ENCODE results near the gene HSPBAP1. TPM values are rescaled to one million over a fixed set of nuclear protein-coding genes. Genes with fewer than 3 reads are reported as not detected.

The HSPBAP1 gene
- total and polyA plus RNA-seq, 2 of the 4 experiments (the other 2 are of a cell fraction): 2.6 to 4.8 TPM

GRCh38 chr3:122730240-122730639 is 63.4 kb downstream of the HSPBAP1 start:
- POLR2A ChIA-PET (ENCODE audit: unreplicated experiment): no interaction called here
- no peak for DNase-seq
- H2BK120ac ChIP-seq (ENCODE audit: low read depth, low read length): no peak overlapping the region
- H3K14ac ChIP-seq (replicated peaks; ENCODE audit: low read depth, low read length): no peak overlapping the region
- no peaks in the 10 kb centered on the region for H4K20me1 ChIP-seq (ENCODE audit: insufficient read depth, low read length)
- in situ Hi-C loops (cut with MboI; ENCODE audit: low sequenced_read_pairs): no loop called here
- H3K36me3 ChIP-seq (ENCODE audit: control insufficient read depth, insufficient read depth, low read length): no peaks in the 10 kb centered on the region
- no peak overlapping the region for H2BK15ac ChIP-seq (ENCODE audit: low read depth, low read length)
- no peak overlapping the region for H3K4me2 ChIP-seq (ENCODE audit: low read depth, low read length)
- no TSS peak for BruUV-seq (replicated peaks)
- 100% methylated on average over 1 of the region's 4 CpGs; no CpG with 5 or more reads in 1 of the 2 experiments for whole genome bisulfite sequencing, 2 experiments (ENCODE audit: extremely low coverage in 2 of 2, insufficient read length in 1 of 2)
- TF ChIP-seq NFE2L2 (IDR thresholded peaks at IDR 0.05; ENCODE audit: low read depth, low read length): no peak
- no peak for TF ChIP-seq MXI1 (IDR thresholded peaks at IDR 0.05; ENCODE audit: borderline replicate concordance, low read depth, low read length)
- no peak for TF ChIP-seq USF2 (IDR thresholded peaks at IDR 0.05; ENCODE audit: low read depth, low read length)
- no peak for TF ChIP-seq BHLHE40 (IDR thresholded peaks at IDR 0.05; ENCODE audit: low read depth, low read length)
- TF ChIP-seq ELK1 (IDR thresholded peaks at IDR 0.05; ENCODE audit: borderline replicate concordance, low read depth, low read length): no peak
- TF ChIP-seq CHD1 (IDR thresholded peaks at IDR 0.05; ENCODE audit: low read depth, low read length): no peak
- dilution Hi-C loops (cut with HindIII; ENCODE audit: low sequenced_read_pairs, unreplicated experiment): no loop called here
- no peak overlapping the region for H3K56ac ChIP-seq (ENCODE audit: extremely low read depth, insufficient read depth, low read length)
- H2BK5ac ChIP-seq (ENCODE audit: low read depth, low read length, poor library complexity, severe bottlenecking): no peak overlapping the region
- H3K27ac ChIP-seq (ENCODE audit: insufficient read depth, low read length): no peak overlapping the region
- no peaks in the 10 kb centered on the region; the same call in 1 of the 2 replicates for H3K9me1 ChIP-seq (ENCODE audit: insufficient read depth, low read length)
- no peaks in the 10 kb centered on the region for H3K27me3 ChIP-seq (ENCODE audit: control insufficient read depth, insufficient read depth, low read length)
- no peak overlapping the region for H2AFZ ChIP-seq (replicated peaks; ENCODE audit: low read length, poor library complexity)
- CTCF ChIA-PET: no interaction called here
- H3K4me3 ChIP-seq (ENCODE audit: insufficient read depth, low read depth, low read length): no peak overlapping the region
- H4K91ac ChIP-seq (ENCODE audit: insufficient read depth, low read depth, low read length): no peak overlapping the region
- no peak overlapping the region for H3K23ac ChIP-seq (ENCODE audit: low read depth, low read length)
- no peaks in the 10 kb centered on the region for H3K4me1 ChIP-seq (ENCODE audit: control insufficient read depth, insufficient read depth, low read length)
- no peaks in the 10 kb centered on the region for H3K79me1 ChIP-seq (ENCODE audit: low read depth in 1 of 2, low read length in 2 of 2)
- ATAC-seq (ENCODE audit: low read depth): no peak
- H3K4ac ChIP-seq (ENCODE audit: low read depth, low read length): no peak overlapping the region
- no peak overlapping the region for H4K8ac ChIP-seq (ENCODE audit: low read depth in 2 of 2, low read length in 2 of 2)
- H3K18ac ChIP-seq (ENCODE audit: low read depth, low read length): no peak overlapping the region
- no peak overlapping the region for H3K9ac ChIP-seq (ENCODE audit: low read depth, low read length)
- H2AK5ac ChIP-seq (ENCODE audit: low read depth, low read length): no peak overlapping the region
- H3K9me3 ChIP-seq (ENCODE audit: control insufficient read depth, insufficient read depth, low read length): no peaks in the 10 kb centered on the region; the same call in 1 of the 2 replicates
- intact Hi-C loops (cut with micrococcal nuclease): no loop called here
- H2BK20ac ChIP-seq (ENCODE audit: low read depth, low read length): no peak overlapping the region
- H4K5ac ChIP-seq (ENCODE audit: low read depth, low read length): no peak overlapping the region
- no peak overlapping the region for H2AK9ac ChIP-seq (replicated peaks; ENCODE audit: low read depth, low read length, poor library complexity)
